Endothelial cell of umbilical vein (primary cell): Measurements from ENCODE around the gene PLD1. TPM values are rescaled to one million over a fixed set of nuclear protein-coding genes. Genes with fewer than 3 reads are reported as not detected.

ENCODE experiments used
- BruUV-seq: library from RNA; stranded (reverse); fragments of 400-500 nt; replicated peaks from 2 replicates; lab custom pipeline; 2021; lab: Mats Ljungman, UMichigan
- CTCF ChIA-PET: fragments of 300-600, 350-600 bp; sonication (Branson Sonifier 250); formaldehyde crosslinking; loops from one replicate; lab custom pipeline; 2021; ENCODE audit warnings: antibody characterized with exemption, inconsistent platforms; lab: Charles Lee
- POLR2A ChIA-PET: fragments of 300-600, 350-600 bp; sonication (Branson Sonifier 250); formaldehyde crosslinking; loops from one replicate; lab custom pipeline; 2021; ENCODE audit warnings: antibody characterized with exemption, inconsistent platforms; lab: Charles Lee
- DNase-seq: peaks from one replicate; pipeline ENCODE4 v3.0.0-alpha.2; 2011; ENCODE audit warnings: low read depth, low spot score
- FAIRE-seq: peaks from 2 replicates; lab custom pipeline; 2011; peaks lifted over from hg19 to GRCh38; lab: Jason Lieb, UNC
- H2AFZ ChIP-seq: 2 replicates; pipeline ENCODE4 v1.6.0; 2012; ENCODE audit warnings: low read depth, low read length, control low read depth, inconsistent platforms
- H3K27ac ChIP-seq: 2 replicates; pipeline ENCODE4 v1.5.1; 2011; ENCODE audit warnings: low read depth, mild to moderate bottlenecking, control low read depth, low read length, moderate library complexity; ENCODE audit not compliant: insufficient read depth
- H3K27me3 ChIP-seq, 2 experiments: 2 replicates each; pipeline versions ENCODE4 v1.6.0 to v1.6.1; 2011; ENCODE audit warnings: low read length in 2 of 2, mixed read lengths in 1 of 2; ENCODE audit not compliant: control insufficient read depth in 2 of 2, insufficient read depth in 2 of 2
- H3K36me3 ChIP-seq, 2 experiments: 2 replicates in 1 of 2; 3 replicates in 1 of 2; pipeline ENCODE4 v1.5.1; 2011; ENCODE audit warnings: low read length in 2 of 2, mild to moderate bottlenecking in 1 of 2, moderate library complexity in 1 of 2; ENCODE audit not compliant: control insufficient read depth in 2 of 2, insufficient read depth in 2 of 2; ENCODE audit errors: extremely low read depth in 1 of 2
- H3K4me1 ChIP-seq: 3 replicates; pipeline ENCODE4 v1.5.1; 2011; ENCODE audit warnings: mild to moderate bottlenecking, low read length; ENCODE audit not compliant: control insufficient read depth, insufficient read depth; ENCODE audit errors: extremely low read depth
- H3K4me2 ChIP-seq: 2 replicates; pipeline ENCODE4 v1.6.1; 2011; ENCODE audit warnings: low read length, control low read depth, mixed read lengths; ENCODE audit not compliant: insufficient read depth
- H3K4me3 ChIP-seq, 3 experiments: fragments of 200-600 bp in 1 of 3; sonication (generic), shearing (Covaris generic) in 1 of 3; replicated peaks in 1 of 3; 2 replicates each; pipeline ENCODE4 v1.5.1; 2011 to 2016; ENCODE audit warnings: control low read depth in 3 of 3, low read length in 3 of 3, mild to moderate bottlenecking in 2 of 3, inconsistent platforms in 1 of 3, low read depth in 1 of 3, moderate library complexity in 1 of 3; ENCODE audit not compliant: insufficient read depth in 1 of 3
- H3K79me2 ChIP-seq: 2 replicates; pipeline ENCODE4 v1.6.0; 2012; ENCODE audit warnings: low read length, inconsistent platforms; ENCODE audit not compliant: control insufficient read depth, insufficient read depth
- H3K9ac ChIP-seq: replicated peaks from 2 replicates; pipeline ENCODE3; 2011; ENCODE audit warnings: low read length, control low read depth; ENCODE audit not compliant: insufficient read depth; ENCODE audit errors: extremely low read depth
- H3K9me1 ChIP-seq: replicated peaks from 3 replicates; pipeline ENCODE4 v1.6.0; 2011; ENCODE audit warnings: mild to moderate bottlenecking, low read length; ENCODE audit not compliant: control insufficient read depth, insufficient read depth; ENCODE audit errors: extremely low read depth
- H3K9me3 ChIP-seq: replicated peaks from 2 replicates; pipeline ENCODE4 v1.5.1; 2012; ENCODE audit warnings: low read length, inconsistent platforms; ENCODE audit not compliant: control insufficient read depth, insufficient read depth
- H4K20me1 ChIP-seq: replicated peaks from 2 replicates; pipeline ENCODE3; 2011; ENCODE audit warnings: mild to moderate bottlenecking, low read length; ENCODE audit not compliant: control insufficient read depth, insufficient read depth; ENCODE audit errors: extremely low read depth
- GATA2 ChIP-seq: IDR thresholded peaks from 2 replicates; pipeline ENCODE4 v1.7.0; 2011; ENCODE audit warnings: low read depth, mild to moderate bottlenecking, moderate library complexity, mixed read lengths, low read length; ENCODE audit not compliant: insufficient read length, insufficient read depth
- JUN ChIP-seq: IDR thresholded peaks from 2 replicates; pipeline ENCODE4 v1.6.1; 2011; ENCODE audit warnings: borderline replicate concordance, low read depth; ENCODE audit not compliant: insufficient read length, insufficient read depth
- MYC ChIP-seq: IDR thresholded peaks from one replicate; pipeline ENCODE4 v1.6.1; 2011; ENCODE audit warnings: mild to moderate bottlenecking, low read depth, low read length
- POLR2A ChIP-seq: IDR thresholded peaks from 2 replicates; pipeline ENCODE4 v1.6.1; 2012; ENCODE audit warnings: low read depth, mild to moderate bottlenecking, control low read depth, low read length
- POLR2AphosphoS5 ChIP-seq: IDR thresholded peaks from 2 replicates; pipeline ENCODE4 v1.6.1; 2012; ENCODE audit warnings: low read depth, mild to moderate bottlenecking, control low read depth, low read length, moderate library complexity; ENCODE audit not compliant: insufficient read depth
- dilution Hi-C: fragments of 300-500 bp; cut with MboI; formaldehyde crosslinking; loops from one replicate; pipeline ENCODE4 v1.15.0; 2019; ENCODE audit warnings: low sequenced_read_pairs; ENCODE audit not compliant: extremely low pct_ligation_motif_present
- intact Hi-C: fragments of 100-400 bp; cut with micrococcal nuclease; formaldehyde crosslinking; loops from one replicate; pipeline ENCODE4 v1.10.0; 2022
- polyA plus RNA-seq, 4 experiments: library from polyadenylated mRNA; depleted of rRNA in 3 of 4; stranded (reverse) in 3 of 4; unstranded in 1 of 4; fragments of >200 nt; gene quantifications; 2 replicates each; pipeline versions ENCODE4 v1.2.1 to v1.2.3, GENCODE V29; 2011 to 2012; ENCODE audit warnings: missing spikeins in 1 of 4
- total RNA-seq: library from RNA; stranded (reverse); gene quantifications from 2 replicates; pipeline ENCODE4 v1.2.3, GENCODE V29; 2021
- TF ChIP-seq, protein P1 (sequence below): IDR thresholded peaks from 2 replicates; pipeline ENCODE4 v1.6.1; 2011; ENCODE audit not compliant: insufficient read depth, insufficient read length
- TF ChIP-seq, protein P2 (sequence below), 2 donors: IDR thresholded peaks; 1 replicate in 1 of 2; 2 replicates in 1 of 2; pipeline ENCODE4 v1.5.1; 2011; ENCODE audit warnings: low read length in 2 of 2, mild to moderate bottlenecking in 2 of 2, moderate library complexity in 2 of 2, control low read depth in 1 of 2, inconsistent platforms in 1 of 2, low read depth in 1 of 2; ENCODE audit not compliant: insufficient read depth in 1 of 2; ENCODE audit errors: extremely low read depth in 1 of 2

Gene PLD1
- total and polyA plus RNA-seq, 2 donors (not counting 3 experiments of a cell fraction or from before 2014, with no cell fraction given) = 42.0 to 108 TPM

DNA sequence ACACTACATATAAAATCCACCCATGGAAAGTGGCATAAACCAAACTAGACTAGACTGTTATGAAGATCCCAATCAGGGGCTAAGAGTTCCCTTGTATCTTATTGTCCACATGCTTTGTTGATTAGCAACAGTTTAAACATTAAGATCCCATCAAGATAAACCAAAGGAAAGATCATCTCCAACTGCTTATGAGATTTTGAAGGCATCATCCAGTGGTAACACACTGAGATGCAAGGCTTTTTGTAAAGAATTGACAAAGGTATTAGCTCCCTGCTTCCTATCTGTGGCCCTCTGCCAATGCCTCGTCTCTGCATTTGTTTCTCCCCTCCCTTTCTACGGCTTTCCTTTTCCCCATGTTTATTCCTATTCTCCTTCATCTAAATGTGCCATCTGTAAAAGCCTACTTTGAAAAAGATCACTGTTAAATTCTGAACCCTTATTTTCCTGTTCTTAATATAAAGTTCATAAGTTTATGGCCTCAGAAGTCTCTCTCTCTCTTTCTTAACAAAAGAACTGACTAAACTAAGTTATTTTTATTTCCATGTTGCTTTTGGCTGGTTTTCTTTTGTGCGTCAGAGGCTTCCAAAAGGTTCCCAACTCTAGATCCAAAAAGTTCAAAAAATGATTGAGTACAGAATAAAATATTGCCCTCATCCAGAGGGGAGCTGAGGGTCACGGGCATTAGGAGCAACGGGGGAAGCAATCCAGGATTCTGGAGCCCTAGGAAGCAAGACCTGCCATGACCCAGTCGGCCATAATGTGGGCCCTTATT, 5.5 kb downstream of the PLD1 start:
- Histone ChIP-seq H3K79me2 (peaks cover 56% of the 10 kb centered on the region), H3K4me2 (peak overlapping the region; percentile 74), H4K20me1 (no peaks in the 10 kb centered on the region), H3K4me3 (no peak overlapping the region), H3K9ac (peak overlapping the region; percentile 74), H3K36me3 (no peaks in the 10 kb centered on the region), H3K9me1 (no peaks in the 10 kb centered on the region), H2AFZ (no peak overlapping the region), H3K27ac (peak overlapping the region; percentile 97), H3K9me3 (no peaks in the 10 kb centered on the region), H3K4me1 (peaks cover 74% of the 10 kb centered on the region), H3K27me3 (no peaks in the 10 kb centered on the region)
- CTCF ChIA-PET = interaction anchor here (0.8 to 3.0 kb wide), 3 partner anchors 17 to 32 kb away, joined by 3 to 15 read pairs (median 4); no protein-coding TSS in a partner anchor
- intact Hi-C loops = loop anchor here (1.0 to 2.0 kb wide), 3 partner anchors 25 to 70 kb away; no protein-coding TSS in a partner anchor
- BruUV-seq = no TSS peak
- dilution Hi-C loops = no loop called here
- POLR2A ChIA-PET = interaction anchor here (1.0 to 2.6 kb wide), 2 partner anchors 13 to 32 kb away, joined by 3 to 11 read pairs; no protein-coding TSS in a partner anchor
- DNase-seq (peak; percentile 95), FAIRE-seq (no peak)
- peak; percentile 22 for TF ChIP-seq POLR2AphosphoS5
- TF ChIP-seq JUN = no peak

DNA sequence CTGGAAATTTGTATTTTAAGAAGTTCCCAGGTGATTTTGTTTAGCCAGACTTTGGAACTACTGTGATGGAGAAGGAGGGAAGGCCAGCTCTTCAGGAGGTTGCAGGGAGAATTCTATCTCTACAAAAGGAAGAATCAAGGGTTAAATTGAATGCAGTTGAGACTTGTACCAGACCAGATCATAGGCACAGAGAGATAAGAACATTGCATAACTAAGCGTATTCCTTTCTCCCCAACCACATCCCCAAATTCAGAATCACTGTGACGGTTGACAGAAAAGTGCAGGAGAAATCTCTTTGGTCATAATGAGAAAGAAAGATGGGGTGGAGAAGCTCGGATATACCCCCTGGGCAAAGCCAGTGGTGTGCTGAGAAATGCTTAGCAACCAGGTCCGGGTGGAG, 7.2 kb downstream of the PLD1 start:
- Histone ChIP-seq H2AFZ (no peak overlapping the region), H3K36me3 (no peaks in the 10 kb centered on the region), H3K9me1 (no peaks in the 10 kb centered on the region), H3K4me3 (no peak overlapping the region), H3K9ac (no peak overlapping the region), H3K4me2 (no peak overlapping the region), H4K20me1 (no peaks in the 10 kb centered on the region), H3K9me3 (no peaks in the 10 kb centered on the region), H3K27ac (peak overlapping the region; percentile 97), H3K79me2 (peaks cover 65% of the 10 kb centered on the region), H3K4me1 (peaks cover 84% of the 10 kb centered on the region), H3K27me3 (no peaks in the 10 kb centered on the region)
- intact Hi-C loops (no loop called here), dilution Hi-C loops (no loop called here)
- no peak for FAIRE-seq
- TF ChIP-seq, protein P1, sequence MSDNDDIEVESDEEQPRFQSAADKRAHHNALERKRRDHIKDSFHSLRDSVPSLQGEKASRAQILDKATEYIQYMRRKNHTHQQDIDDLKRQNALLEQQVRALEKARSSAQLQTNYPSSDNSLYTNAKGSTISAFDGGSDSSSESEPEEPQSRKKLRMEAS = no peak
- no peak for TF ChIP-seq MYC
- TF ChIP-seq GATA2 = no peak
- TF ChIP-seq, protein P2, sequence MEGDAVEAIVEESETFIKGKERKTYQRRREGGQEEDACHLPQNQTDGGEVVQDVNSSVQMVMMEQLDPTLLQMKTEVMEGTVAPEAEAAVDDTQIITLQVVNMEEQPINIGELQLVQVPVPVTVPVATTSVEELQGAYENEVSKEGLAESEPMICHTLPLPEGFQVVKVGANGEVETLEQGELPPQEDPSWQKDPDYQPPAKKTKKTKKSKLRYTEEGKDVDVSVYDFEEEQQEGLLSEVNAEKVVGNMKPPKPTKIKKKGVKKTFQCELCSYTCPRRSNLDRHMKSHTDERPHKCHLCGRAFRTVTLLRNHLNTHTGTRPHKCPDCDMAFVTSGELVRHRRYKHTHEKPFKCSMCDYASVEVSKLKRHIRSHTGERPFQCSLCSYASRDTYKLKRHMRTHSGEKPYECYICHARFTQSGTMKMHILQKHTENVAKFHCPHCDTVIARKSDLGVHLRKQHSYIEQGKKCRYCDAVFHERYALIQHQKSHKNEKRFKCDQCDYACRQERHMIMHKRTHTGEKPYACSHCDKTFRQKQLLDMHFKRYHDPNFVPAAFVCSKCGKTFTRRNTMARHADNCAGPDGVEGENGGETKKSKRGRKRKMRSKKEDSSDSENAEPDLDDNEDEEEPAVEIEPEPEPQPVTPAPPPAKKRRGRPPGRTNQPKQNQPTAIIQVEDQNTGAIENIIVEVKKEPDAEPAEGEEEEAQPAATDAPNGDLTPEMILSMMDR (IDR thresholded peaks at IDR 0.05; ENCODE audit: extremely low read depth in 1 of 2, insufficient read depth in 1 of 2, low read depth in 1 of 2, low read length in 2 of 2) = no peak
- no peak for TF ChIP-seq POLR2A
- no peak for DNase-seq
- BruUV-seq = no TSS peak
- ChIA-PET POLR2A (interaction anchor here (1.6 kb wide), 1 partner anchor 12 kb away, joined by 4 read pairs; no protein-coding TSS in a partner anchor), CTCF (interaction anchor here (1.6 to 2.0 kb wide), 2 partner anchors 12 to 14 kb away, joined by 11 to 17 read pairs; no protein-coding TSS in a partner anchor)
